Measurements from ENCODE around the gene KCNQ5. TPM values are rescaled to one million over a fixed set of nuclear protein-coding genes. Genes with fewer than 3 reads are reported as not detected.

KCNQ5 gene
- total RNA-seq, 1 donor from 2014 or later, result 1.2 TPM

DNA sequence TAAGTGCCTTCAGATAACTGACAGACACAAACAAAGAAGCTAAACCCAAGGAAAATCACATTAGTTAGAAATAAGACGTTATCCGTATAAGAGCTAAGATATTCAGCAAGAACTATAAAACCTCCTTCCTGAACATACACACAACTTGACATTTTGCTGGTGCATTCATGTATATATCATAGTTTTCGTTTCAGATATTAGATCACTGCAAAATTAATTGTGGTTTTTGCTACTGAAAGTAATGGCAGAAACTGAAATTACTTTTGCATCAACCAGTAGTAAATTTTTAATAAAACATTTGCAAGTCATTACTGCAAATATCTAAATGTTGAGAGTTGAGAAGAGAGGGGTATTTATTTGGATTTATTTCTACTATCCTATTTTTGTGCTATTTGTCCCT, 26.1 kb upstream of the KCNQ5 start:
- TF ChIP-seq, protein P1, sequence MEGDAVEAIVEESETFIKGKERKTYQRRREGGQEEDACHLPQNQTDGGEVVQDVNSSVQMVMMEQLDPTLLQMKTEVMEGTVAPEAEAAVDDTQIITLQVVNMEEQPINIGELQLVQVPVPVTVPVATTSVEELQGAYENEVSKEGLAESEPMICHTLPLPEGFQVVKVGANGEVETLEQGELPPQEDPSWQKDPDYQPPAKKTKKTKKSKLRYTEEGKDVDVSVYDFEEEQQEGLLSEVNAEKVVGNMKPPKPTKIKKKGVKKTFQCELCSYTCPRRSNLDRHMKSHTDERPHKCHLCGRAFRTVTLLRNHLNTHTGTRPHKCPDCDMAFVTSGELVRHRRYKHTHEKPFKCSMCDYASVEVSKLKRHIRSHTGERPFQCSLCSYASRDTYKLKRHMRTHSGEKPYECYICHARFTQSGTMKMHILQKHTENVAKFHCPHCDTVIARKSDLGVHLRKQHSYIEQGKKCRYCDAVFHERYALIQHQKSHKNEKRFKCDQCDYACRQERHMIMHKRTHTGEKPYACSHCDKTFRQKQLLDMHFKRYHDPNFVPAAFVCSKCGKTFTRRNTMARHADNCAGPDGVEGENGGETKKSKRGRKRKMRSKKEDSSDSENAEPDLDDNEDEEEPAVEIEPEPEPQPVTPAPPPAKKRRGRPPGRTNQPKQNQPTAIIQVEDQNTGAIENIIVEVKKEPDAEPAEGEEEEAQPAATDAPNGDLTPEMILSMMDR (conservative IDR thresholded peaks at IDR 0.05), result no peak

DNA sequence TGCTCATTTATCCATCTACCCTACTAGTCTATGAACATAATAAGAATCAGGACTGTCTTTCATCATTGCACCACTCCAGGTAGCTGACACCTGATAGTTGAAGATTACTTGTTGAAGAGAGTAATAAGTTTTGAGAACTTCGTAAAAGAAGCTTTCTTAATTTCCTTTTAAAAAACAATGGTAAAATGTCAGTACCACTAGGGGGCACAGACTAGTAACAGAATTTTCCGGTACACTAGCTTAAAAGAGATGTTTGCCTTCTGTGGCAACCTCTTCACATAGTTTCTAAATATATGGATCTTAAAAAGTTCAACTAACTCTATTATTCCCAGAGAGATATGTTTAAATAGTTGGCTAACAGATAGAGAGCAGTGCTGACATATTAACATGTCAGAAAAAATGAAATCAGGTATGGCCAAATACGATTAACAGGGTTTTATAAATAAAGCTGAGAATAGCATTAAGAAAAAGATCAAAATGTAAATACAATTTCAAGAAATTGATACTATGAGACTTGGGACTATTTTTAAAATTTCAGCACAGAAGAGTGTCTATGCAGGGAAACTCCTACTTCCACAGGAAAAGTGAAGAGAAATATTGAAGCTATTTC, 5.4 kb upstream of the KCNQ5 start:
- H3K9me3 Mint-ChIP-seq, result no peaks in the 10 kb centered on the region
- peaks cover 17% of the 10 kb centered on the region for H3K4me1 Mint-ChIP-seq
- DNase-seq (ENCODE audit: low read depth, low spot score), result no peak
- H3K27ac Mint-ChIP-seq (ENCODE audit: unreplicated experiment), result no peak overlapping the region
- peaks cover 42% of the 10 kb centered on the region for H3K27me3 Mint-ChIP-seq (ENCODE audit: low read depth)
- no peak overlapping the region for H3K4me3 Mint-ChIP-seq
- no peaks in the 10 kb centered on the region for H3K36me3 Mint-ChIP-seq (ENCODE audit: low read depth)
- TF ChIP-seq, protein P1 (conservative IDR thresholded peaks at IDR 0.05), result peak; percentile 73

More for the DNA sequence above, 26.1 kb upstream of the KCNQ5 start:
- no peak for DNase-seq (ENCODE audit: low read depth, low spot score)
- H3K4me1 Mint-ChIP-seq, result no peaks in the 10 kb centered on the region
- H3K27ac Mint-ChIP-seq (ENCODE audit: unreplicated experiment), result no peak overlapping the region
- H3K4me3 Mint-ChIP-seq, result no peak overlapping the region
- H3K36me3 Mint-ChIP-seq (ENCODE audit: low read depth), result no peaks in the 10 kb centered on the region
- no peaks in the 10 kb centered on the region for H3K27me3 Mint-ChIP-seq (ENCODE audit: low read depth)
- H3K9me3 Mint-ChIP-seq, result no peaks in the 10 kb centered on the region

GRCh38 chr6:72617721-72618120, 4.1 kb upstream of the KCNQ5 start:
- Mint-ChIP-seq H3K4me1 (peaks cover 19% of the 10 kb centered on the region), H3K36me3 (ENCODE audit: low read depth) (no peaks in the 10 kb centered on the region), H3K27ac (ENCODE audit: unreplicated experiment) (no peak overlapping the region), H3K9me3 (no peaks in the 10 kb centered on the region), H3K27me3 (ENCODE audit: low read depth) (peaks cover 48% of the 10 kb centered on the region), H3K4me3 (no peak overlapping the region)
- TF ChIP-seq, protein P1 (conservative IDR thresholded peaks at IDR 0.05), result no peak
- no peak for DNase-seq (ENCODE audit: low read depth, low spot score)

- no peak overlapping the region for H3K27ac Mint-ChIP-seq (ENCODE audit: unreplicated experiment)
- no peaks in the 10 kb centered on the region for H3K9me3 Mint-ChIP-seq
- H3K4me1 Mint-ChIP-seq, result peaks cover 24% of the 10 kb centered on the region
- peaks cover 2% of the 10 kb centered on the region for H3K36me3 Mint-ChIP-seq (ENCODE audit: low read depth)
- H3K4me3 Mint-ChIP-seq, result peak overlapping the region; percentile 91
- H3K27me3 Mint-ChIP-seq (ENCODE audit: low read depth), result peaks cover 69% of the 10 kb centered on the region
- peak; percentile 16 for DNase-seq (ENCODE audit: low read depth, low spot score)
- TF ChIP-seq, protein P1 (conservative IDR thresholded peaks at IDR 0.05), result no peak
Observed at GRCh38 chr6:72619883-72620696, 1.8 kb upstream of the KCNQ5 start.

GRCh38 chr6:72620871-72621290, 983 bp upstream of the KCNQ5 start:
- Mint-ChIP-seq H3K4me1 (peaks cover 24% of the 10 kb centered on the region), H3K4me3 (peak overlapping the region; percentile 91), H3K27ac (ENCODE audit: unreplicated experiment) (no peak overlapping the region), H3K9me3 (no peaks in the 10 kb centered on the region), H3K36me3 (ENCODE audit: low read depth) (peaks cover 2% of the 10 kb centered on the region), H3K27me3 (ENCODE audit: low read depth) (peaks cover 75% of the 10 kb centered on the region)
- TF ChIP-seq, protein P1 (conservative IDR thresholded peaks at IDR 0.05), result no peak
- peak; percentile 2 for DNase-seq (ENCODE audit: low read depth, low spot score)
